ENCODE results near the gene FAR2. TPM values are rescaled to one million over a fixed set of nuclear protein-coding genes. Genes with fewer than 3 reads are reported as not detected.

The FAR2 gene
- total RNA-seq, 1 donor: 22.5 TPM

DNA sequence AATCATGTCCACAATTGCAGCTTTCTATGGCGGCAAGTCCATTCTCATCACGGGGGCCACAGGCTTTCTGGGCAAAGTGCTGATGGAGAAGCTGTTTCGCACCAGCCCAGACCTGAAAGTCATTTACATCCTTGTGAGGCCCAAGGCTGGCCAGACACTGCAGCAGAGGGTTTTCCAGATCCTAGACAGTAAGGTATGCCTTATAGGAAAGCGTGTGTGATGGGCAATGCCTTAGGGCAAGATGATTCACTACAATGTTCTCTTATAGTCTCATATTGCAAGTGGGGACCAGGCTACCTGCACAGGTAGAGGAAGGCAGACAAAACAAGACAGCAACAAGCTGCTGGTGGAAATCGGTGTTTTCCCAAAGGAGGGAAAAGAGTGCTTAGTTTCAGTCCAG, 121.4 kb downstream of the FAR2 start:
- no peak overlapping the region for H3K4me3 ChIP-seq (ENCODE audit: low read depth, low read length)
- TF ChIP-seq, protein P1, sequence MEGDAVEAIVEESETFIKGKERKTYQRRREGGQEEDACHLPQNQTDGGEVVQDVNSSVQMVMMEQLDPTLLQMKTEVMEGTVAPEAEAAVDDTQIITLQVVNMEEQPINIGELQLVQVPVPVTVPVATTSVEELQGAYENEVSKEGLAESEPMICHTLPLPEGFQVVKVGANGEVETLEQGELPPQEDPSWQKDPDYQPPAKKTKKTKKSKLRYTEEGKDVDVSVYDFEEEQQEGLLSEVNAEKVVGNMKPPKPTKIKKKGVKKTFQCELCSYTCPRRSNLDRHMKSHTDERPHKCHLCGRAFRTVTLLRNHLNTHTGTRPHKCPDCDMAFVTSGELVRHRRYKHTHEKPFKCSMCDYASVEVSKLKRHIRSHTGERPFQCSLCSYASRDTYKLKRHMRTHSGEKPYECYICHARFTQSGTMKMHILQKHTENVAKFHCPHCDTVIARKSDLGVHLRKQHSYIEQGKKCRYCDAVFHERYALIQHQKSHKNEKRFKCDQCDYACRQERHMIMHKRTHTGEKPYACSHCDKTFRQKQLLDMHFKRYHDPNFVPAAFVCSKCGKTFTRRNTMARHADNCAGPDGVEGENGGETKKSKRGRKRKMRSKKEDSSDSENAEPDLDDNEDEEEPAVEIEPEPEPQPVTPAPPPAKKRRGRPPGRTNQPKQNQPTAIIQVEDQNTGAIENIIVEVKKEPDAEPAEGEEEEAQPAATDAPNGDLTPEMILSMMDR (IDR thresholded peaks at IDR 0.05; ENCODE audit: insufficient read depth, low read length): no peak
- DNase-seq (ENCODE audit: low read depth): no peak

DNA sequence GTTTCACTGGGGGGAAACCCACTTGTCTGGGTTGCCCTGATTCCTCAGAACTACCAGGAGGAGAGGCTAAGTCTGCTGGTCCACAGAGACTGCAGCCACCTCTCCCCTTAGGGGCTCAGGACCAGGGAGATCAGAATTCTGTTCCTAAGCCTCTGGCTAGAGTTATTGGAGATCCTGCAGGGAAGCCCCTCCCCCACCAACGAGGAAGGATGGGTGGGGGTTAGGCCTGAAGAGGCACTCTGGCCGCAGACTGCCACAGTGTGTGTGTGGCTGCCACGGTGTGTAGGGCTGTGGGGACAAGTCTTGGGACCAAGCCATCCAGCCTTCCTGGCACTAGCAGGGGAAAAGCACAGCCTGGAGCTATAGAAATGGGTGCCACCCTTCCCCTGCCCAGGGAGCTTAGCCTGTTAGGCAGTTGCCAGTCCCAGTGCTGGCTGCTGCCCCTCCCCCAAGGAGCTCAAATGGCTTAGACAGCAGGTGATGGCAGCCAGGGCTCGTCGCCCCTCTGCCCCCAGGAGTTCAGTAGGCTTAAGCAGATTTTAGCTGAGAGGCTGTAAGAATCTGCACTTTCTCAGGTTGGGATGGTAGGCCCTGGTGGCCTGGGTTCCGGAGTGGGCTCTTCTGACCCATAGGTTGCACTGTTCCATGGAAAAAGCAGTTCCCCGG, 124.2 kb downstream of the FAR2 start:
- no peak for DNase-seq (ENCODE audit: low read depth)
- H3K4me3 ChIP-seq (ENCODE audit: low read depth, low read length): no peak overlapping the region
- TF ChIP-seq, protein P1 (IDR thresholded peaks at IDR 0.05; ENCODE audit: insufficient read depth, low read length): no peak

DNA sequence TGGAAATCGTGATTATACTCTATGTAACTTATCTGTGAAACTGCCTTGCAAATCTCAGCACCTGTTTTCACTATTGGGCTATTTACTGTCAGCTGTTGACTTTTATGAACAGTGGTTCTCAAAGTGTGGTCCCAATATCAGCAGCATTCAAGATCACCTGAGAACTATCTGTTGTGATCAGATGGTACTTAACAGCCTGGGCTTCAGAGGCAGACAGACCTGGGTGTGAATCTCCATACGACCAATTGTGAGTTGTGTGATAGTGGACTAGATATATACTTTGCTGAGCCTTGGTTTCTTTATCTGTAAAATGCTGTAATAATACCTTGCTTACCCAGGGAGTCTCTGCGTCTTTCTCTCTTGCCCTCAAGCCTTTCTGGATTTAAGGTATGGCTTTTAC, 126.8 kb downstream of the FAR2 start:
- no peak for DNase-seq (ENCODE audit: low read depth)
- TF ChIP-seq, protein P1 (IDR thresholded peaks at IDR 0.05; ENCODE audit: insufficient read depth, low read length): no peak
- H3K4me3 ChIP-seq (ENCODE audit: low read depth, low read length): no peak overlapping the region

DNA sequence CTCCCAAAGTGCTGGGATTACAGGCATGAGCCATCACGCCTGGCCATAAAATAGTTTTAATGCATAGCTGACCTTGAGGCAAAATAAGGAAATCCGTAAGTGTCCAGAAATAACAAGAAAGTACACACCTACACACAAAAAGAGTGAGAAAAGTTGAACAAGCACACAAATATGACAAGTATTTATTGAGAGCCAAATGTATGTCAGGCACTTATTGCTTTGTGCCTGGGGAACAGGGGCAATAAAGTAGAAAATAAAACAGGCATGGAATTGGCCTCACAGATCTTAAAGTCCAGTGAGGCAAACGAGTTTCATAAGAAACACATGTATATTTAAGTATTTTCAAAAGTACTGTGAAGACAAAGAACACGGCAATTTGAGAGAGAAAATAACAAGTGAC, 128.2 kb downstream of the FAR2 start:
- no peak for DNase-seq (ENCODE audit: low read depth)
- no peak overlapping the region for H3K4me3 ChIP-seq (ENCODE audit: low read depth, low read length)
- TF ChIP-seq, protein P1 (IDR thresholded peaks at IDR 0.05; ENCODE audit: insufficient read depth, low read length): no peak

DNA sequence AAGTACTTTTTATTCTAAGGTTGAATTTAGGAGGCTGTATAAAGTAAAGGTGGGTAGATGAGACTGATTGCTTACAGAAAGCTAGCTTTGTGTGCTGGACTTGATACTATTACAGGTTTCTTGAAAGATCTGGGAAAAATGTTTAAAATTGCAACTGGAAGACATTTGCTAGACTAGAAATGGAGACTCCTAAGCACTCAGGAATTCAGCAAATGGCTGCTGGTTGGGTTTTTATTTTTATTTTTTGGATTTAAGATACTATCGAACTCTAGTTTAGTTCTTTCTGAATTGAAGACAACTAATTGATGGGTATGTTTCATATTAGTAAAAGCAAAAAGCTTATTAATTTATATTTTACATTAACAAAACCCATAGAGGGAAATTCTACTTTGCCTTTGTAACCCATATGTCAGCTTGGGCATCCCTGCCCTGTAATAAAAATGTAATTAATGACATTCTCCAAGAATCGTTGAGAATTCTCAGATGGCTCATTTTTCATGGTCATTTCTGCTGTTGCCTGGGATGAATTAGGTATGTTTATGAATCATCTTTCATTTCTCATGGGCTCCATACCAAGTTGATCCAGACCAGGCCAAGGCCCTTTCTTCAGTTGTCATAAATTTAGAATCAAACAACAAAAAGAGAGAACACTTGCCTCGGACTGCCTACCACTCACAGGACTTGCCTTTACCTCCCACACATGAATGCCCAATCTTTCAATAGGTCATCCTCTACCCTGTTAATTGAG, 129.8 kb downstream of the FAR2 start:
- TF ChIP-seq, protein P1 (IDR thresholded peaks at IDR 0.05; ENCODE audit: insufficient read depth, low read length): no peak
- no peak overlapping the region for H3K4me3 ChIP-seq (ENCODE audit: low read depth, low read length)
- peak; percentile 64 for DNase-seq (ENCODE audit: low read depth)

DNA sequence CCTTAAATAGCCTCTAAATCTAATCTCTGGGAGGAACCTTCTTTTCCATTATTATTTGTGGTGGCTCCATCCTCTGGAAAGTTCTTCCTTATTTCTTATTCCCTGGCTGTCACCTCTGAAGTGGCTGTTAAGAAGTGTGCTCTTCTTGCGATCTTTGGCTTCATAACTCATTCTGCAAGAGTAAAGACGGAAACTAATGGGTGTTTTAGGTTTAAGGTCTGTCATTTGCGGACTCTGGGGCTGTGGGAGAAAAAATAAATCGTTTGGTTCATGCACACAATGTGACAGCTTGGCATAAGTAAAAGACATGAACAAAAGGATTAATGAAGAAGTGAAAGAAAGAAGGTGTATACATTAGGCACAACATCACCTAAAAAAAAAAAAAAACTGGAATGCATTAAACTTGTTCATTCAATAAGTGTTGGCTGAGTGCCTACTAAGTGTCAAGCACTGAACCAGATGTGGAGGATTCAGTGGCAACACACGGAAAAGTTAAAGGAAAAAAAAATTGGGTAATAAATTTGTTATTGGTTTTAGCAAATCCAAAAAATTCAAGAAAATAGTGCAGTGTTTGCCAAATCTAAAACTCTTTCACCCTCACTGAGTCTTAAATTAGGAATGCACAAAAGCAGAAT, 132.4 kb downstream of the FAR2 start:
- H3K4me3 ChIP-seq (ENCODE audit: low read depth, low read length): no peak overlapping the region
- TF ChIP-seq, protein P1 (IDR thresholded peaks at IDR 0.05; ENCODE audit: insufficient read depth, low read length): no peak
- no peak for DNase-seq (ENCODE audit: low read depth)
